H1 (cell line): ENCODE measurements around the gene WDR13. TPM values are rescaled to one million over a fixed set of nuclear protein-coding genes. Genes with fewer than 3 reads are reported as not detected.

Experiments used
- KDM1A ChIP-seq: fragments of 200-600, 300-600 bp; sonication (generic); IDR thresholded peaks from 2 replicates; pipeline ENCODE4 v1.7.1; 2016; ENCODE audit warnings: mild to moderate bottlenecking, low read length, borderline replicate concordance
- NRF1 ChIP-seq: IDR thresholded peaks from 2 replicates; pipeline ENCODE4 v1.6.1; 2011; ENCODE audit warnings: mild to moderate bottlenecking, low read depth, low read length, improper control_type of control experiment
- RFX5 ChIP-seq: IDR thresholded peaks from 2 replicates; pipeline ENCODE4 v1.6.1; 2011; ENCODE audit warnings: low read depth, low read length, improper control_type of control experiment, borderline replicate concordance
- SIRT6 ChIP-seq: IDR thresholded peaks from one replicate; pipeline ENCODE4 v1.7.1; 2012; ENCODE audit warnings: low read length, inconsistent platforms
- polyA plus RNA-seq, 7 experiments: library from polyadenylated mRNA; depleted of rRNA in 3 of 7; stranded (reverse) in 5 of 7; unstranded in 2 of 7; fragments of >200 nt in 5 of 7; fragments of 200-250 nt in 2 of 7; gene quantifications; 1 replicate in 5 of 7; 2 replicates in 1 of 7; 4 replicates in 1 of 7; pipeline versions ENCODE4 v1.2.1 to v1.2.3, GENCODE V29; 2011 to 2013; ENCODE audit warnings: missing spikeins in 2 of 7, mixed read lengths in 2 of 7
- total RNA-seq: library from RNA; stranded (reverse); fragmentation: NEBNext Ultra II Directional; extraction: Animal tissue kit (Norgen Biotek cat#: 25700); gene quantifications from 2 replicates; pipeline ENCODE4 v1.2.1, GENCODE V29; 2021
- TF ChIP-seq, protein P1 (sequence below): fragments of 300-600 bp; sonication (generic); IDR thresholded peaks from 2 replicates; pipeline ENCODE4 v1.7.1; 2012; ENCODE audit warnings: low read length, moderate library complexity, mild to moderate bottlenecking, inconsistent platforms; ENCODE audit not compliant: insufficient replicate concordance

The WDR13 gene
- total and polyA plus RNA-seq, 2 of the 8 experiments (the other 6 are each of a cell fraction or from before 2014, with no cell fraction given), result 19.4 to 46.3 TPM

DNA sequence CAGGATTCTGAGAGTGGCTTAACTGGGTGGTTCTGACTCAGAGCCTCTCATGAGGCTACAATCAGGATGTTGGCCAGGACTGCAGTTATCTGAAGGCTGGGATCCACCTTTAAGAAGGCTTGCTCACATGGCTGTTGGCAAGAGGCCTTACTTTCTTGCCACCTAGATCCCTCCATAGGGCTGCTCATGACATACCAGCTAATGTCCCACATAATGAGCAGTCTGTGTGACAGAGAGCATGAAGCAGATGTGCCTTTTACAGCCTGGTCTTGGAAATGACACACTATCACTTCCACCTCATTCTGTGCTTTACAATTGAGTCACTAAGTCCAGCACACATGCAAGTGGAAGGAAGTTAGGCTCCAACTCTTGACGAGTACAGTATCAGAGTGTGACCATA, 27.3 kb upstream of the WDR13 start (continued):
- TF ChIP-seq, protein P1, sequence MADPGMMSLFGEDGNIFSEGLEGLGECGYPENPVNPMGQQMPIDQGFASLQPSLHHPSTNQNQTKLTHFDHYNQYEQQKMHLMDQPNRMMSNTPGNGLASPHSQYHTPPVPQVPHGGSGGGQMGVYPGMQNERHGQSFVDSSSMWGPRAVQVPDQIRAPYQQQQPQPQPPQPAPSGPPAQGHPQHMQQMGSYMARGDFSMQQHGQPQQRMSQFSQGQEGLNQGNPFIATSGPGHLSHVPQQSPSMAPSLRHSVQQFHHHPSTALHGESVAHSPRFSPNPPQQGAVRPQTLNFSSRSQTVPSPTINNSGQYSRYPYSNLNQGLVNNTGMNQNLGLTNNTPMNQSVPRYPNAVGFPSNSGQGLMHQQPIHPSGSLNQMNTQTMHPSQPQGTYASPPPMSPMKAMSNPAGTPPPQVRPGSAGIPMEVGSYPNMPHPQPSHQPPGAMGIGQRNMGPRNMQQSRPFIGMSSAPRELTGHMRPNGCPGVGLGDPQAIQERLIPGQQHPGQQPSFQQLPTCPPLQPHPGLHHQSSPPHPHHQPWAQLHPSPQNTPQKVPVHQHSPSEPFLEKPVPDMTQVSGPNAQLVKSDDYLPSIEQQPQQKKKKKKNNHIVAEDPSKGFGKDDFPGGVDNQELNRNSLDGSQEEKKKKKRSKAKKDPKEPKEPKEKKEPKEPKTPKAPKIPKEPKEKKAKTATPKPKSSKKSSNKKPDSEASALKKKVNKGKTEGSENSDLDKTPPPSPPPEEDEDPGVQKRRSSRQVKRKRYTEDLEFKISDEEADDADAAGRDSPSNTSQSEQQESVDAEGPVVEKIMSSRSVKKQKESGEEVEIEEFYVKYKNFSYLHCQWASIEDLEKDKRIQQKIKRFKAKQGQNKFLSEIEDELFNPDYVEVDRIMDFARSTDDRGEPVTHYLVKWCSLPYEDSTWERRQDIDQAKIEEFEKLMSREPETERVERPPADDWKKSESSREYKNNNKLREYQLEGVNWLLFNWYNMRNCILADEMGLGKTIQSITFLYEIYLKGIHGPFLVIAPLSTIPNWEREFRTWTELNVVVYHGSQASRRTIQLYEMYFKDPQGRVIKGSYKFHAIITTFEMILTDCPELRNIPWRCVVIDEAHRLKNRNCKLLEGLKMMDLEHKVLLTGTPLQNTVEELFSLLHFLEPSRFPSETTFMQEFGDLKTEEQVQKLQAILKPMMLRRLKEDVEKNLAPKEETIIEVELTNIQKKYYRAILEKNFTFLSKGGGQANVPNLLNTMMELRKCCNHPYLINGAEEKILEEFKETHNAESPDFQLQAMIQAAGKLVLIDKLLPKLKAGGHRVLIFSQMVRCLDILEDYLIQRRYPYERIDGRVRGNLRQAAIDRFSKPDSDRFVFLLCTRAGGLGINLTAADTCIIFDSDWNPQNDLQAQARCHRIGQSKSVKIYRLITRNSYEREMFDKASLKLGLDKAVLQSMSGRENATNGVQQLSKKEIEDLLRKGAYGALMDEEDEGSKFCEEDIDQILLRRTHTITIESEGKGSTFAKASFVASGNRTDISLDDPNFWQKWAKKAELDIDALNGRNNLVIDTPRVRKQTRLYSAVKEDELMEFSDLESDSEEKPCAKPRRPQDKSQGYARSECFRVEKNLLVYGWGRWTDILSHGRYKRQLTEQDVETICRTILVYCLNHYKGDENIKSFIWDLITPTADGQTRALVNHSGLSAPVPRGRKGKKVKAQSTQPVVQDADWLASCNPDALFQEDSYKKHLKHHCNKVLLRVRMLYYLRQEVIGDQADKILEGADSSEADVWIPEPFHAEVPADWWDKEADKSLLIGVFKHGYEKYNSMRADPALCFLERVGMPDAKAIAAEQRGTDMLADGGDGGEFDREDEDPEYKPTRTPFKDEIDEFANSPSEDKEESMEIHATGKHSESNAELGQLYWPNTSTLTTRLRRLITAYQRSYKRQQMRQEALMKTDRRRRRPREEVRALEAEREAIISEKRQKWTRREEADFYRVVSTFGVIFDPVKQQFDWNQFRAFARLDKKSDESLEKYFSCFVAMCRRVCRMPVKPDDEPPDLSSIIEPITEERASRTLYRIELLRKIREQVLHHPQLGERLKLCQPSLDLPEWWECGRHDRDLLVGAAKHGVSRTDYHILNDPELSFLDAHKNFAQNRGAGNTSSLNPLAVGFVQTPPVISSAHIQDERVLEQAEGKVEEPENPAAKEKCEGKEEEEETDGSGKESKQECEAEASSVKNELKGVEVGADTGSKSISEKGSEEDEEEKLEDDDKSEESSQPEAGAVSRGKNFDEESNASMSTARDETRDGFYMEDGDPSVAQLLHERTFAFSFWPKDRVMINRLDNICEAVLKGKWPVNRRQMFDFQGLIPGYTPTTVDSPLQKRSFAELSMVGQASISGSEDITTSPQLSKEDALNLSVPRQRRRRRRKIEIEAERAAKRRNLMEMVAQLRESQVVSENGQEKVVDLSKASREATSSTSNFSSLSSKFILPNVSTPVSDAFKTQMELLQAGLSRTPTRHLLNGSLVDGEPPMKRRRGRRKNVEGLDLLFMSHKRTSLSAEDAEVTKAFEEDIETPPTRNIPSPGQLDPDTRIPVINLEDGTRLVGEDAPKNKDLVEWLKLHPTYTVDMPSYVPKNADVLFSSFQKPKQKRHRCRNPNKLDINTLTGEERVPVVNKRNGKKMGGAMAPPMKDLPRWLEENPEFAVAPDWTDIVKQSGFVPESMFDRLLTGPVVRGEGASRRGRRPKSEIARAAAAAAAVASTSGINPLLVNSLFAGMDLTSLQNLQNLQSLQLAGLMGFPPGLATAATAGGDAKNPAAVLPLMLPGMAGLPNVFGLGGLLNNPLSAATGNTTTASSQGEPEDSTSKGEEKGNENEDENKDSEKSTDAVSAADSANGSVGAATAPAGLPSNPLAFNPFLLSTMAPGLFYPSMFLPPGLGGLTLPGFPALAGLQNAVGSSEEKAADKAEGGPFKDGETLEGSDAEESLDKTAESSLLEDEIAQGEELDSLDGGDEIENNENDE, result no peak
- TF ChIP-seq SIRT6 (no peak), NRF1 (no peak), KDM1A (no peak), RFX5 (no peak)
